Neural progenitor cell (in vitro differentiated cells): Measurements from ENCODE around the gene CKS2. TPM values are rescaled to one million over a fixed set of nuclear protein-coding genes. Genes with fewer than 3 reads are reported as not detected.
A peak's percentile ranks its signal among the peaks of the same experiment; 100 is the strongest.
"Not testable (repeated sequence)": the region's sequence is repeated elsewhere in the genome, so short reads cannot be mapped to it uniquely, and the experiment has no call there.

Source experiments
- DNase-seq: peaks from one replicate; pipeline ENCODE4 v3.0.0-alpha.2; 2016; ENCODE audit warnings: low spot score
- H2AFZ ChIP-seq: fragments of 200-600 bp; sonication (generic); replicated peaks from 2 replicates; pipeline ENCODE4 v1.6.1; 2016; ENCODE audit warnings: antibody characterized with exemption
- H3F3A ChIP-seq: fragments of 200-600 bp; sonication (generic); 2 replicates; pipeline ENCODE4 v1.6.1; 2016; ENCODE audit warnings: antibody characterized with exemption, low read depth
- H3K27ac ChIP-seq: fragments of 200-600 bp; sonication (generic); 2 replicates; pipeline ENCODE4 v1.5.1; 2016; ENCODE audit warnings: mild to moderate bottlenecking
- H3K27me3 ChIP-seq: fragments of 200-600 bp; sonication (generic); 2 replicates; pipeline ENCODE4 v1.6.1; 2016; ENCODE audit warnings: mild to moderate bottlenecking, moderate library complexity
- H3K36me3 ChIP-seq: fragments of 200-600 bp; sonication (generic); 2 replicates; pipeline ENCODE4 v1.5.1; 2016
- H3K4me1 ChIP-seq: fragments of 200-600 bp; sonication (generic); 2 replicates; pipeline ENCODE4 v1.6.1; 2016; ENCODE audit warnings: mixed run types
- H3K4me2 ChIP-seq: fragments of 200-600 bp; sonication (generic); 2 replicates; pipeline ENCODE4 v1.6.1; 2016
- H3K4me3 ChIP-seq: fragments of 200-600 bp; sonication (generic); 2 replicates; pipeline ENCODE4 v1.5.1; 2016
- H3K79me2 ChIP-seq: fragments of 200-600 bp; sonication (generic); 2 replicates; pipeline ENCODE4 v1.6.1; 2016; ENCODE audit warnings: low read depth
- H3K9ac ChIP-seq: fragments of 200-600 bp; sonication (generic); 2 replicates; pipeline ENCODE4 v1.6.1; 2016
- H3K9me3 ChIP-seq: fragments of 200-600 bp; sonication (generic); 2 replicates; pipeline ENCODE4 v1.5.1; 2016; ENCODE audit warnings: low read depth
- H4K20me1 ChIP-seq: fragments of 200-600 bp; sonication (generic); 2 replicates; pipeline ENCODE4 v1.6.1; 2016; ENCODE audit warnings: low read depth
- H3K27ac Mint-ChIP-seq: 3 replicates; pipeline ENCODE4 v1.8.0; 2021; ENCODE audit warnings: mixed read lengths
- H3K27me3 Mint-ChIP-seq: 2 replicates; pipeline ENCODE4 v1.8.0; 2022; ENCODE audit warnings: low read depth, mild to moderate bottlenecking, inconsistent platforms, moderate library complexity, mixed read lengths; ENCODE audit not compliant: insufficient read depth
- H3K36me3 Mint-ChIP-seq: 3 replicates; pipeline ENCODE4 v1.8.0; 2021; ENCODE audit warnings: mixed read lengths
- H3K4me1 Mint-ChIP-seq: 3 replicates; pipeline ENCODE4 v1.8.0; 2021; ENCODE audit warnings: mixed read lengths
- H3K4me3 Mint-ChIP-seq: 3 replicates; pipeline ENCODE4 v1.8.0; 2021; ENCODE audit warnings: mild to moderate bottlenecking, moderate library complexity, mixed read lengths
- H3K9me3 Mint-ChIP-seq: 3 replicates; pipeline ENCODE4 v1.8.0; 2020; ENCODE audit warnings: mixed read lengths
- CTCF ChIP-seq: fragments of 200-600 bp; sonication (generic); IDR thresholded peaks from 2 replicates; pipeline ENCODE4 v1.5.1; 2017; ENCODE audit warnings: antibody characterized with exemption, mild to moderate bottlenecking
- EZH2 ChIP-seq: fragments of 200-600 bp; sonication (generic); IDR thresholded peaks from 2 replicates; pipeline ENCODE4 v1.6.1; 2017; ENCODE audit warnings: antibody characterized with exemption, mild to moderate bottlenecking, moderate library complexity
- EZH2phosphoT487 ChIP-seq: fragments of 200-600 bp; sonication (generic); IDR thresholded peaks from 2 replicates; pipeline ENCODE4 v1.6.1; 2017; ENCODE audit warnings: antibody characterized with exemption
- total RNA-seq: library from RNA; depleted of rRNA; stranded (reverse); fragments of >200 nt; gene quantifications from 2 replicates; pipeline ENCODE4 v1.2.3, GENCODE V29; 2015; ENCODE audit warnings: low replicate concordance

Gene CKS2
- total RNA-seq, 1 donor from 2014 or later = 741 TPM

DNA sequence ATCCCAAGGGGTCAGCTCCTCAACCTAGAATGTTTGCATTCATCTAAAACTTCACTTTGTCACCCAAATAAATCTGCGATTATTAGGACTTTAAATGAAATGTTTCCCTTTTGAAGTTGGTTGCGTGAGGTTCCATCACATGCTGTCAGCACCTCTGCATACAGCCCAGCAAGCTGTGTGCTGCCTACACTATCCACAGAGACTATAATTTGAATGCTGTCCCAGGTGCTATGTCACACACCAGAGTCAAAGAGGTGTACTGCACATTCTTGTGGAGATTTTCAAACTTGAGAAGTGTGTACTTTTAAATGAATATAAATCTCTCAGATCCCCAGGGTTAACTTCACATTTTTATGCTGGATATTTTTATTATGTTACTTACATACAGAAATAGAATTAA, 19.3 kb upstream of the CKS2 start:
- Histone ChIP-seq H3K4me2 (no peak overlapping the region), H3K27me3 (peaks cover 8% of the 10 kb centered on the region), H2AFZ (no peak overlapping the region), H3K4me1 (peaks cover 15% of the 10 kb centered on the region), H3K79me2 (no peaks in the 10 kb centered on the region), H3K9me3 (peaks cover 5% of the 10 kb centered on the region), H4K20me1 (no peaks in the 10 kb centered on the region), H3K27ac (no peak overlapping the region), H3K36me3 (no peaks in the 10 kb centered on the region), H3F3A (peaks cover 21% of the 10 kb centered on the region), H3K9ac (no peak overlapping the region), H3K4me3 (no peak overlapping the region)
- no peak for DNase-seq
- Mint-ChIP-seq H3K27ac (no peak overlapping the region), H3K4me1 (peaks cover 8% of the 10 kb centered on the region), H3K9me3 (peaks cover 19% of the 10 kb centered on the region), H3K36me3 (peaks cover 5% of the 10 kb centered on the region), H3K4me3 (no peak overlapping the region), H3K27me3 (peaks cover 2% of the 10 kb centered on the region)
- no peak for TF ChIP-seq EZH2phosphoT487
- no peak for TF ChIP-seq EZH2
- TF ChIP-seq CTCF = no peak

- peaks cover 2% of the 10 kb centered on the region for H3K36me3 Mint-ChIP-seq
- H3K36me3 ChIP-seq = no peaks in the 10 kb centered on the region
- H3K4me1 Mint-ChIP-seq = peaks cover 9% of the 10 kb centered on the region
- no peak overlapping the region for H3K27ac ChIP-seq
- peaks cover 15% of the 10 kb centered on the region for H3K4me1 ChIP-seq
- no peaks in the 10 kb centered on the region for H3K79me2 ChIP-seq
- H3K9ac ChIP-seq = no peak overlapping the region
- no peak overlapping the region for H3K4me3 Mint-ChIP-seq
- peaks cover 2% of the 10 kb centered on the region for H3K27me3 Mint-ChIP-seq
- no peak overlapping the region for H3K4me3 ChIP-seq
- H3K4me2 ChIP-seq = no peak overlapping the region
- H2AFZ ChIP-seq = no peak overlapping the region
- peaks cover 5% of the 10 kb centered on the region for H3K9me3 ChIP-seq
- no peak overlapping the region for H3K27ac Mint-ChIP-seq
- no peaks in the 10 kb centered on the region for H4K20me1 ChIP-seq
- peaks cover 21% of the 10 kb centered on the region for H3F3A ChIP-seq
- H3K27me3 ChIP-seq = peaks cover 8% of the 10 kb centered on the region
- peaks cover 20% of the 10 kb centered on the region for H3K9me3 Mint-ChIP-seq
- no peak for TF ChIP-seq CTCF
- TF ChIP-seq EZH2phosphoT487 = no peak
- no peak for TF ChIP-seq EZH2
- DNase-seq = no peak
These were observed 18.0 kb upstream of the CKS2 start for GRCh38 chr9:89293014-89293413.

DNA sequence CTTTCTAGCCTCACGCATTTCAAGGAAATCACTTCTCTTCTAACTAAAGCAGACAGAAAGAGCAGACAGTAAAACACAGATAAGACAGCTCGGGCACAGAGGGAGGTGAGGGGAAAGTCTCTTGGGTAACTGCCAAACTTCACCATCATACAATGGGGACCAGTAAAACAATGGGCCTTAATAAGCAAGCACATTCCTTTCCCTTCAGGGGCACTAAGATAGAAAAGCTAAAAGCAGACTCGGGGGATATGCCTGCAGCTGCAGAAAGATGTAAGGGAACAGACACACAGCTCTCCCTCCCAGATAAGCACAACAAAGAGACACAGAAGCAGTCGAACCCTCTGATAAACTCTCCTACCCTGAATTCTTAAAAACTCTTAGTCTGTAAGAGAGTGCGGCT, 15.6 kb upstream of the CKS2 start:
- H3K4me1 Mint-ChIP-seq = peaks cover 7% of the 10 kb centered on the region
- H3K4me3 Mint-ChIP-seq = no peak overlapping the region
- DNase-seq = peak; percentile 46
- peak overlapping the region; percentile 65 for H3K27ac Mint-ChIP-seq
- H3K4me3 ChIP-seq = peak overlapping the region; percentile 13
- H2AFZ ChIP-seq = peak overlapping the region; percentile 87
- no peaks in the 10 kb centered on the region for H3K79me2 ChIP-seq
- peak overlapping the region; percentile 58 for H3K27ac ChIP-seq
- peaks cover 8% of the 10 kb centered on the region for H3K27me3 ChIP-seq
- peaks cover 11% of the 10 kb centered on the region for H3K4me1 ChIP-seq
- H3K9me3 Mint-ChIP-seq = peaks cover 18% of the 10 kb centered on the region
- H3K4me2 ChIP-seq = peak overlapping the region; percentile 60
- peaks cover 21% of the 10 kb centered on the region for H3F3A ChIP-seq
- no peaks in the 10 kb centered on the region for H4K20me1 ChIP-seq
- no peaks in the 10 kb centered on the region for H3K36me3 ChIP-seq
- TF ChIP-seq EZH2 = no peak
- TF ChIP-seq CTCF = no peak
- TF ChIP-seq EZH2phosphoT487 = no peak
- H3K36me3 Mint-ChIP-seq = peaks cover 2% of the 10 kb centered on the region
- peaks cover 4% of the 10 kb centered on the region for H3K27me3 Mint-ChIP-seq
- no peak overlapping the region for H3K9ac ChIP-seq
- H3K9me3 ChIP-seq = peaks cover 5% of the 10 kb centered on the region

DNA sequence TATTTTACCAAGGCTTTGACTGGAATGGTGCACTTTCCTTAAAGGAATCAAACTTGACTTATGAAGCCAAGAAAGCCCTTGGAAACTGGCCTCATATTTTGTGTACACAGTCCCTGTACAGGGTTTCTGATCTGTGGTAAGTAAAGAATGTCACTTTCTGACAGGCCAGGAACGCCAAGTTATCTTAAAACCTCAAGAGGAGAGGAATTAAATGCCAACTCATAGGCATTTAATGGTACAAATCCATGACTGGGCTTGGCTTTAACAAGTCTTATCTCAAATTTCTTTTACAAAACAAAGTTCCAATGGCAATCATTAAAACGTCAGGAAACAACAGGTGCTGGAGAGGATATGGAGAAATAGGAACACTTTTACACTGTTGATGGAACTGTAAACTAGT, 9.0 kb upstream of the CKS2 start:
- H3K27me3 Mint-ChIP-seq, DNase-seq, H3K79me2 ChIP-seq, H3K4me1 ChIP-seq, H3K9me3 Mint-ChIP-seq, H3K36me3 ChIP-seq, H4K20me1 ChIP-seq, H3K4me3 ChIP-seq, H3K9ac ChIP-seq, H2AFZ ChIP-seq, H3K9me3 ChIP-seq, H3K27ac ChIP-seq, H3K27me3 ChIP-seq, H3K4me3 Mint-ChIP-seq, H3K4me1 Mint-ChIP-seq, H3K27ac Mint-ChIP-seq, H3K36me3 Mint-ChIP-seq, H3K4me2 ChIP-seq, H3F3A ChIP-seq: not testable (repeated sequence)
